ENCODE measurements around the gene IVD.

IVD gene

DNA sequence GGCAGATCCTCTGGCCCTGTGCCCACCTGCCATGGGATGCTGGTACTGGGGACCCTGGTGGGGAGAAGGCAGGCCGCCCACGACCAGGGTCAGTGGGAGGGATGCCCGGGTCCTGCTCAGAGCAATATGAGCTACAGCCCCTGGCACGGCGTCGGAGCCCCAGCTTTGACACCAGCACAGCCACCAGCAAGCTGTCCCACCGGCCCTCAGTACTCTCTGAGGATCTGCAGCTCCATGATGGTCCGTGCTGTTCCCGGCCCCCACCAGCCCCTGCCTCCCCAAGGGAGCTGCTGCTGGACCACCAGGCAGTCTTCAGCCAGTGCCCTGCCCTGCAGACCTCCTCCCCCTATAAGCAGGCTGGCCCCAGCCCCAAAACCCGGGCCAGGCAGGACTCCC lies 36.1 kb upstream of the IVD start:
- peaks cover 40% of the 10 kb centered on the region for H3K27me3 Mint-ChIP-seq (ENCODE audit: low read depth)
- no peaks in the 10 kb centered on the region for H3K36me3 Mint-ChIP-seq (ENCODE audit: low read depth)
- H3K4me1 Mint-ChIP-seq = peaks cover 28% of the 10 kb centered on the region
- TF ChIP-seq, protein P1, sequence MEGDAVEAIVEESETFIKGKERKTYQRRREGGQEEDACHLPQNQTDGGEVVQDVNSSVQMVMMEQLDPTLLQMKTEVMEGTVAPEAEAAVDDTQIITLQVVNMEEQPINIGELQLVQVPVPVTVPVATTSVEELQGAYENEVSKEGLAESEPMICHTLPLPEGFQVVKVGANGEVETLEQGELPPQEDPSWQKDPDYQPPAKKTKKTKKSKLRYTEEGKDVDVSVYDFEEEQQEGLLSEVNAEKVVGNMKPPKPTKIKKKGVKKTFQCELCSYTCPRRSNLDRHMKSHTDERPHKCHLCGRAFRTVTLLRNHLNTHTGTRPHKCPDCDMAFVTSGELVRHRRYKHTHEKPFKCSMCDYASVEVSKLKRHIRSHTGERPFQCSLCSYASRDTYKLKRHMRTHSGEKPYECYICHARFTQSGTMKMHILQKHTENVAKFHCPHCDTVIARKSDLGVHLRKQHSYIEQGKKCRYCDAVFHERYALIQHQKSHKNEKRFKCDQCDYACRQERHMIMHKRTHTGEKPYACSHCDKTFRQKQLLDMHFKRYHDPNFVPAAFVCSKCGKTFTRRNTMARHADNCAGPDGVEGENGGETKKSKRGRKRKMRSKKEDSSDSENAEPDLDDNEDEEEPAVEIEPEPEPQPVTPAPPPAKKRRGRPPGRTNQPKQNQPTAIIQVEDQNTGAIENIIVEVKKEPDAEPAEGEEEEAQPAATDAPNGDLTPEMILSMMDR (IDR thresholded peaks at IDR 0.05; ENCODE audit: unreplicated experiment in 3 of 3) = no peak
- peak overlapping the region in 1 of 3 experiments; percentile 55 for H3K27ac Mint-ChIP-seq
- H3K4me3 Mint-ChIP-seq = peak overlapping the region in 1 of 3 experiments; percentile 64
- no peaks in the 10 kb centered on the region for H3K9me3 Mint-ChIP-seq

DNA sequence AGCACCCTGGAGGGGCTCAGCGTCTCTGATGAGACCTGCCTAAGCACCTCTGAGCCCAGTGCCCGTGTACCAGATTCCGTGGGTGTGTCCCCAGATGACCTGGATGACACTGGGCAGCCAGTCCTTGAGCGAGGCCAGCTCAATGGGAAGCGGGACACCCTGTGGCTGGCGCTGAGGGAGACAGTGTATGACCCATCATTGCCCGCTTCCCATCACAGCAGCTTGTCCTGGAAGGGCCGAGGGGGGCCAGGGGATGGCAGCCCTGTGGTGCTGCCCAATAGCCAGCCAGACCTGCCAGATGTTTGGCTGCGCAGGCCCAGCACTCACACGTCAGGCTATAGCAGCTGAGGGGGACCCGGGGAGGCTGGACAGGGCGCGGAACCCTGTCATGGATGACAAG lies 35.6 kb upstream of the IVD start:
- TF ChIP-seq, protein P1 (IDR thresholded peaks at IDR 0.05; ENCODE audit: unreplicated experiment in 3 of 3) = no peak
- H3K27ac Mint-ChIP-seq = no peak overlapping the region
- peaks cover 28% of the 10 kb centered on the region for H3K4me1 Mint-ChIP-seq
- peaks cover 35% of the 10 kb centered on the region for H3K27me3 Mint-ChIP-seq (ENCODE audit: low read depth)
- no peaks in the 10 kb centered on the region for H3K9me3 Mint-ChIP-seq
- H3K36me3 Mint-ChIP-seq (ENCODE audit: low read depth) = no peaks in the 10 kb centered on the region
- no peak overlapping the region for H3K4me3 Mint-ChIP-seq

DNA sequence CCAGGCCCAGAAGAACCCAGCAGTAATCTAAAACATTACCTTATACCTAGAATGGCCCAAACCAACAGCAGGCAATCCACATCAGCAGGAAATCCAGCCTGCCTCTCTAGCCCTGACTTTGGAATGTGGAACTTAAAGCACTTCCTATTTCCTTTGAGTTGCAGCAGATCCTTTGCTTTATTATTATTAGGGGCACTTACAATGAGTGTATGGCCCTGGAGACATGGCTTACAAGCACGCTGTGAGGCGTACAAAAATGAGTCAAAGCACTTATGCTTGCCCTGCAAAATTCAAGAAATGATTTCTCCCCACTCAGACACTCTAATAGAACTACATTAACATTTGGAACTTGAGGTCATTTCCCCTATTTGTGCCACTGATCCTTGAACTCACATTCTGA lies 32.6 kb upstream of the IVD start:
- H3K9me3 Mint-ChIP-seq = no peaks in the 10 kb centered on the region
- TF ChIP-seq, protein P1 (IDR thresholded peaks at IDR 0.05; ENCODE audit: unreplicated experiment in 3 of 3) = no peak

DNA sequence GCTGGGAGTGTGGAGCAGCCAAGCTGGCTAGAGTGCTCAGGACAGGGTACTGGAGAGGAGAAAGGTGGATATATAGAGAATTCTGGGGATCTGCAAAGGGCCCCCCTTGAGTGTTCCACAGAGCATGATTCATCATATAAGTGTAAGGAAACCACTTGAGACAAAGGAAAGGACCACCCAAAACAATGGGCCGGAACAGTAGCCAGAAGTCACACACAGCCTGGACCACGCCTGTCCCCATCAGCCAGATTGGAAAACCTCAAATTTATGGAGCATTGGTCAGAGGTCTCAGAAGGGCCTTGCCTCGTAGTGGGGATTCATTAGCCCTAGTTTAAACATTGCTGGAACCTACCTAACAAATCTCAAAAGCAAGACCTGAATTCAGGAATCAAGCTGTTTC lies 28.0 kb upstream of the IVD start:
- no peaks in the 10 kb centered on the region for H3K27me3 Mint-ChIP-seq (ENCODE audit: low read depth)
- H3K4me1 Mint-ChIP-seq = peaks cover 13% of the 10 kb centered on the region
- no peak overlapping the region for H3K4me3 Mint-ChIP-seq
- H3K36me3 Mint-ChIP-seq (ENCODE audit: low read depth) = no peaks in the 10 kb centered on the region
- H3K27ac Mint-ChIP-seq = no peak overlapping the region
- TF ChIP-seq, protein P1 (IDR thresholded peaks at IDR 0.05; ENCODE audit: unreplicated experiment in 3 of 3) = no peak
- H3K9me3 Mint-ChIP-seq = no peaks in the 10 kb centered on the region

More for the DNA sequence above, 32.6 kb upstream of the IVD start:
- Mint-ChIP-seq H3K27ac (no peak overlapping the region), H3K36me3 (ENCODE audit: low read depth) (no peaks in the 10 kb centered on the region), H3K4me3 (no peak overlapping the region), H3K27me3 (ENCODE audit: low read depth) (peaks cover 12% of the 10 kb centered on the region), H3K4me1 (peaks cover 27% of the 10 kb centered on the region)

DNA sequence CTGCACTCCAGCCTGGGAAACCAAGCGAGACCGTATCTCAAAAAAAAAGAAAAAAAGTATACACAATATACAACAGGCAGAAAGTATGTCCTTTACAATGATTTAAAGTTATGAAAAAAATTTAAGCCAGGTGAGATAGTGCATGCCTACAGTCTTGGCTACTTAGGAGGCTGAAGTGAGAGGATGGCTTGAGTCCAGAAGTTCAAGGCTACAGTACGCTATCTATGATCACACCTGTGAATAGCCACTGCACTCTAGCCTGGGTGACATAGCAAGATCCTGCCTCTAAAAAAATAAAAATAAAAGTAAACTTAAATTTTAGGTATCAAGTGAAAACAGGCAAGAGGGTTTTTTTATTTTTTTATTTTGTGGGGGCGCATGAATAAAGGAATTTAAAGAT lies 26.2 kb upstream of the IVD start:
- H3K9me3 Mint-ChIP-seq = no peaks in the 10 kb centered on the region
- H3K27me3 Mint-ChIP-seq (ENCODE audit: low read depth) = no peaks in the 10 kb centered on the region
- peaks cover 29% of the 10 kb centered on the region for H3K4me1 Mint-ChIP-seq
- TF ChIP-seq, protein P1 (IDR thresholded peaks at IDR 0.05; ENCODE audit: unreplicated experiment in 3 of 3) = no peak
- H3K27ac Mint-ChIP-seq = no peak overlapping the region
- H3K36me3 Mint-ChIP-seq (ENCODE audit: low read depth) = peaks cover 4% of the 10 kb centered on the region
- no peak overlapping the region for H3K4me3 Mint-ChIP-seq

DNA sequence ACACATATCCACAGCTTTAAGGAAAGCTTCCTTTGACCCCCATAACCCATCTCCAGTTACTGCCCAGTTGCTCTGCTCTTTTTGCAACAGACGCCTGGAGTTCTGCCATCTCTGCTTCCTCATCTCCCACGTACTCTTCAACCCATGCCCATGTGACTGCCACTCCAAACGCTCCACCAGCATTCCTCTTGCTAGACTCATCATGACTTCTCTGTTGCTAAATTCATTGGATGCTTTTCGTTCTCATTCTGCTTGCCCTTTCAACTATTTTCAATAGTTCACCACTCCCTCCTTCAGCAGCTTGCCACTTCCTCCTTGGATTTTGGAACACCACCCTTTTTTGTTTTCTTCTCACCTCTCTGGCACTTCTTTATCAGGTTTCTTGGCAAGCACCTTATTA lies 25.7 kb upstream of the IVD start:
- TF ChIP-seq, protein P1 (IDR thresholded peaks at IDR 0.05; ENCODE audit: unreplicated experiment in 3 of 3) = no peak
- Mint-ChIP-seq H3K4me3 (peak overlapping the region in 1 of 3 experiments; percentile 1), H3K36me3 (ENCODE audit: low read depth) (peaks cover 4% of the 10 kb centered on the region), H3K27me3 (ENCODE audit: low read depth) (no peaks in the 10 kb centered on the region), H3K9me3 (no peaks in the 10 kb centered on the region), H3K27ac (no peak overlapping the region), H3K4me1 (peaks cover 33% of the 10 kb centered on the region)

All from nephron (organoid).